Kidney (tissue), 14 donors: Measurements from ENCODE around the gene DDX5. TPM values are rescaled to one million over a fixed set of nuclear protein-coding genes. Genes with fewer than 3 reads are reported as not detected.
A peak's percentile ranks its signal among the peaks of the same experiment; 100 is the strongest.

Experiments
- DNase-seq, 5 donors: peaks; one replicate each; pipeline ENCODE4 v3.0.0-alpha.2; 2013 to 2020
- FAIRE-seq: peaks from 2 replicates; lab custom pipeline; 2012; peaks lifted over from hg19 to GRCh38; lab: Jason Lieb, UNC
- H3K27ac ChIP-seq, 2 donors: one replicate each; pipeline ENCODE4 v1.7.0; 2013; ENCODE audit warnings: low read depth in 2 of 2, low read length in 2 of 2, inconsistent platforms in 1 of 2
- H3K27me3 ChIP-seq: one replicate; pipeline ENCODE4 v1.7.1; 2013; ENCODE audit warnings: low read length, inconsistent platforms; ENCODE audit not compliant: control insufficient read depth, insufficient read depth
- H3K36me3 ChIP-seq, 3 donors: one replicate each; pipeline versions ENCODE4 v1.7.0 to v1.7.1; 2013; ENCODE audit warnings: low read length in 3 of 3, control low read depth in 1 of 3, inconsistent platforms in 1 of 3; ENCODE audit not compliant: insufficient read depth in 3 of 3, control insufficient read depth in 2 of 3
- H3K4me1 ChIP-seq, 3 donors: one replicate each; pipeline versions ENCODE4 v1.7.0 to v1.7.1; 2013; ENCODE audit warnings: low read length in 3 of 3, inconsistent platforms in 1 of 3, low read depth in 1 of 3; ENCODE audit not compliant: control insufficient read depth in 2 of 3, insufficient read depth in 2 of 3
- H3K4me3 ChIP-seq, 3 donors: one replicate each; pipeline versions ENCODE4 v1.7.0 to v1.8.1; 2013; ENCODE audit warnings: low read length in 3 of 3, control low read depth in 1 of 3, inconsistent platforms in 1 of 3
- H3K9ac ChIP-seq, 3 donors: one replicate each; pipeline versions ENCODE4 v1.7.0 to v1.7.1; 2013; ENCODE audit warnings: low read length in 3 of 3, control low read depth in 1 of 3, inconsistent platforms in 1 of 3
- H3K9me3 ChIP-seq, 3 donors: one replicate each; pipeline versions ENCODE4 v1.7.0 to v1.7.1; 2013; ENCODE audit warnings: low read length in 3 of 3, control low read depth in 1 of 3, inconsistent platforms in 1 of 3; ENCODE audit not compliant: control insufficient read depth in 2 of 3, insufficient read depth in 1 of 3
- CTCF ChIP-seq: IDR thresholded peaks from 3 replicates; pipeline ENCODE4 v1.5.1; 2012; ENCODE audit warnings: mild to moderate bottlenecking, moderate library complexity, borderline replicate concordance; ENCODE audit not compliant: insufficient read depth; ENCODE audit errors: extremely low read depth
- intact Hi-C: fragments of 100-400 bp; cut with DNase I; formaldehyde crosslinking; loops from one replicate; pipeline ENCODE4 v1.11.1; 2022
- polyA plus RNA-seq: library from polyadenylated mRNA; stranded (reverse); fragments of 350-450 nt; fragmentation: Illumina TruSeq; extraction: RNeasy Lipid Tissue Mini Kit (QIAGEN cat#74804); gene quantifications from one replicate; pipeline ENCODE4 v1.2.3, GENCODE V29; 2014; ENCODE audit warnings: low read depth, low replicate concordance; ENCODE audit not compliant: insufficient read depth
- total RNA-seq: library from RNA; stranded (reverse); fragmentation: NEBNext Ultra II Directional; extraction: Animal tissue kit (Norgen Biotek cat#: 25700); gene quantifications from one replicate; pipeline ENCODE4 v1.2.1, GENCODE V29; 2021
- donor health status: control.
- donor health status: control.
- donor health status: control.
- donor health status: control.
- donor health status: control.
- donor health status: DM: yes; HTN: yes; CAD: no.
- donor health status: Normal renal cell carcinoma (clear cell type).

DDX5 gene
- total and polyA plus RNA-seq, 2 donors from 2014 or later: 343 to 769 TPM

- peaks cover 0 to 26% (median 16%) of the 10 kb centered on the region in 3 donors for H3K4me1 ChIP-seq
- DNase-seq (no peak), FAIRE-seq (no peak)
- H3K9ac ChIP-seq: no peak overlapping the region
- H3K4me3 ChIP-seq: no peak overlapping the region
- intact Hi-C loops: loop anchor here (10.0 kb wide), 1 partner anchor 75 kb away; no protein-coding TSS in a partner anchor
- peaks cover 47 to 66% (median 51%) of the 10 kb centered on the region in 3 donors for H3K36me3 ChIP-seq
- H3K27me3 ChIP-seq: no peaks in the 10 kb centered on the region
- no peak for TF ChIP-seq CTCF
- H3K27ac ChIP-seq: no peak overlapping the region
- H3K9me3 ChIP-seq: no peaks in the 10 kb centered on the region
Observed at GRCh38 chr17:64499805-64500486, 6.1 kb downstream of the DDX5 start.

- H3K4me3 ChIP-seq: no peak overlapping the region
- intact Hi-C loops: loop anchor here (10.0 kb wide), 1 partner anchor 74 kb away; no protein-coding TSS in a partner anchor
- H3K9me3 ChIP-seq: no peaks in the 10 kb centered on the region
- DNase-seq: no peak
- H3K36me3 ChIP-seq: peaks cover 40 to 52% (median 44%) of the 10 kb centered on the region in 3 donors
- FAIRE-seq: no peak
- H3K9ac ChIP-seq: no peak overlapping the region
- no peak for TF ChIP-seq CTCF
- H3K27ac ChIP-seq: no peak overlapping the region
- peaks cover 0 to 26% (median 12%) of the 10 kb centered on the region in 3 donors for H3K4me1 ChIP-seq
- no peaks in the 10 kb centered on the region for H3K27me3 ChIP-seq
Observed at GRCh38 chr17:64498308-64499203, 7.5 kb downstream of the DDX5 start.

- intact Hi-C loops: loop anchor here (10.0 kb wide), 1 partner anchor 73 kb away; no protein-coding TSS in a partner anchor
- Histone ChIP-seq H3K9ac (peak overlapping the region; percentile 56 to 95 (median 77)), H3K36me3 (peaks cover 31 to 49% (median 35%) of the 10 kb centered on the region in 3 donors), H3K4me1 (peaks cover 0 to 20% (median 7%) of the 10 kb centered on the region in 3 donors), H3K4me3 (peak overlapping the region; percentile 85 to 97 (median 91)), H3K27me3 (no peaks in the 10 kb centered on the region), H3K9me3 (no peaks in the 10 kb centered on the region), H3K27ac (peak overlapping the region; percentile 76 to 88)
- no peak for FAIRE-seq
- no peak for TF ChIP-seq CTCF
- DNase-seq: no peak
Observed at GRCh38 chr17:64497565-64498035, 8.5 kb downstream of the DDX5 start.
